Fibroblast of mammary gland (primary cell): Measurements from ENCODE around the gene CACHD1.
A peak's percentile ranks its signal among the peaks of the same experiment; 100 is the strongest.

Source experiments
- DNase-seq: peaks from one replicate; pipeline ENCODE4 v3.0.0-alpha.2; 2010; ENCODE audit warnings: low read depth
- H3K4me3 ChIP-seq: 2 replicates; pipeline ENCODE4 v1.5.1; 2011; ENCODE audit warnings: low read depth, mild to moderate bottlenecking, low read length, moderate library complexity; ENCODE audit not compliant: control insufficient read depth
- TF ChIP-seq, protein P1 (sequence below): conservative IDR thresholded peaks from 2 replicates; pipeline ENCODE4 v1.5.1; 2011; ENCODE audit warnings: low read depth, low read length, inconsistent platforms; ENCODE audit not compliant: control insufficient read depth, insufficient read depth

CACHD1 gene

DNA sequence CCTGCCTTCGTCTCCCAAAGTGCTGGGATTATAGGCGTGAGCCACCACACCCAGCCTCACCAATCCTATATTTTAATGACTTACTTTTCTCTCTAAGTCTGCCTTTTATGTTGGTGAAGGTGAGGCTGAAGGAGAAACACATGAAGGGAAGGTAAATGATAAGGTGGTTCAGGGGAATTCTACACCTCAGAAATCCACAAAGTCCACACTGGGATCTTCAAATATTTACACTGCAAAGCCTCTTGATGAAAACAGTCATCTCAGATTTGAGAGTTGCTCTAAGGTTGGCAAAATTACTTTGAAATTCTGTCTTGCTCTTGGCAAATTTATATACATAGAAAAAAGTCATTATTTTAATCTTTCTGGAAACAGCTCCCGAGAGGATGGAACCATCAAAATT, 42.0 kb upstream of the CACHD1 start:
- no peak overlapping the region for H3K4me3 ChIP-seq
- TF ChIP-seq, protein P1, sequence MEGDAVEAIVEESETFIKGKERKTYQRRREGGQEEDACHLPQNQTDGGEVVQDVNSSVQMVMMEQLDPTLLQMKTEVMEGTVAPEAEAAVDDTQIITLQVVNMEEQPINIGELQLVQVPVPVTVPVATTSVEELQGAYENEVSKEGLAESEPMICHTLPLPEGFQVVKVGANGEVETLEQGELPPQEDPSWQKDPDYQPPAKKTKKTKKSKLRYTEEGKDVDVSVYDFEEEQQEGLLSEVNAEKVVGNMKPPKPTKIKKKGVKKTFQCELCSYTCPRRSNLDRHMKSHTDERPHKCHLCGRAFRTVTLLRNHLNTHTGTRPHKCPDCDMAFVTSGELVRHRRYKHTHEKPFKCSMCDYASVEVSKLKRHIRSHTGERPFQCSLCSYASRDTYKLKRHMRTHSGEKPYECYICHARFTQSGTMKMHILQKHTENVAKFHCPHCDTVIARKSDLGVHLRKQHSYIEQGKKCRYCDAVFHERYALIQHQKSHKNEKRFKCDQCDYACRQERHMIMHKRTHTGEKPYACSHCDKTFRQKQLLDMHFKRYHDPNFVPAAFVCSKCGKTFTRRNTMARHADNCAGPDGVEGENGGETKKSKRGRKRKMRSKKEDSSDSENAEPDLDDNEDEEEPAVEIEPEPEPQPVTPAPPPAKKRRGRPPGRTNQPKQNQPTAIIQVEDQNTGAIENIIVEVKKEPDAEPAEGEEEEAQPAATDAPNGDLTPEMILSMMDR = no peak
- no peak for DNase-seq

DNA sequence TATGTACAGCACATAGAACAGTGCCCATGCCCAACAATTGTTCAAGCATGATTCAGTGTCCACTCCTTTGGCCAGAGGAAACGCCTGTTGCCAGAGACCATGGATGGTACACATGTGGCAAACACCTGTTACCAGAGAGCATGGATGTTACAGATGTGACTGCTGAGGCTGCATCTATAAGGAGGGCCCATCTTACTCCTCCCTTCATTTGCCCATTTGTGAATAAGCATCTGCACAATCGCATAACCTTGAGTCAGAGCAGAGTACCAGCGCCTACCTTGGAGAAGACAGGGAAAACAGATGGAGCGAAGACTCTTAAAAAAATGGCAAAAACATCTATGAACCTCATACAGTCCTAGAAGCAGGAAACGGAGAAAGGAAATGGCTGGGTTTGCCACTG, 36.6 kb upstream of the CACHD1 start:
- no peak for DNase-seq

DNA sequence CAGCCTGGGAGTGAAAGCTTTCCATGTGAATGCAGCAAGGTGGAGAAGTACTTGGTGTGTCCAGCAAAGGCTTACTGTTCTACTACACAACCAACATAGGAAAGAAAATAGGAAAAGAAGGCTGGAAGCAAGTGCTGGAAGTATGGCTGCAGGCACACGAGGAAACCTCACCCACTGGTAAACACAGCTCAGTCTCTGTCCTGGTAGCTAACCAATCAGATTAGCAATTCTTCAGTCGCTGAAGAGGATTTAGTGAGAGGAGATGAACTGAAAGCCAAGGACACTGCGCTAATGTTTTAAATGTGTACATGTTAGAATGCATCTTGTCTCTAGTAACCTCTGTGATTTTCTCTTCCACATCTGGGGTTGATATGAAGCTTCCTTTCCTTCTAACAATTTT, 36.2 kb upstream of the CACHD1 start:
- TF ChIP-seq, protein P1 = no peak
- DNase-seq = no peak
- no peak overlapping the region for H3K4me3 ChIP-seq

More for the DNA sequence above, 36.6 kb upstream of the CACHD1 start:
- TF ChIP-seq, protein P1 = no peak
- no peak overlapping the region for H3K4me3 ChIP-seq

DNA sequence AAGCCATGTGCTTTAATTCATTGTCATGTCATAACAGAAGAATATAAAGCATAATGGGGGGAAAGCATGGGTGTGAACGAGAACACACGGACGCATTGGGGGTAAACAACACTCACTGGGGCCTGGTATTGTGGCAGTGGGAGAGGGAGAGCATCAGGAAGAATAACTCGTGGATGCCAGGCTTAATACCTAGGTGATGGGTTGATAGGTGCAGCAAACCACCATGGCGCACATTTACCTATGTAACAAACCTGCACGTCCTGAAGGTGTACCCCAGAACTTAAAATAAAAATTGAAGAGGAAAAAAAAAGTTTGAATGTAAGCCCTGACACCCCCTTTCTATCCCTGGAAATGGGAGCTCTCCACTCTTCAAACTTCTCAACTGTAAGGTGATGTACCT, 34.9 kb upstream of the CACHD1 start:
- no peak for DNase-seq
- TF ChIP-seq, protein P1 = no peak
- H3K4me3 ChIP-seq = no peak overlapping the region

DNA sequence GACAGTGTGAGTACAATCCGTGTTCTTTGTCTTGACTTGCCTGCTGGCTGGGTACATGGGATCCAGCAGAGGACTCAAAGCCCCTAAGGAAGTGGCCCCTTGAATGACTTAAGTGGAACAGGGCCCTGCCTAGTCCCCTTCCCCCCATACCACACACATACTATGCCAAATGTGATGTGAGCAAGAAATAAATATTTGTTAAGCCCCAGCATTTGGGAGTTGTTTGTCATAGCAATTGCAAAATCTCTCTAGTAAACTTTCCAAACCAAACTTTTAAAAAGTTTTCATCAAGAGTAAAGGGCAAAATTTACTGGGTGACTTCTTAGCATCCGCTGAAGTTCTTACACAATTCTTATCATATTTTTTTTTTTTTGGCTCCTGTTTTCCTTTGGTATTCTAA, 32.5 kb upstream of the CACHD1 start:
- TF ChIP-seq, protein P1 = no peak
- no peak overlapping the region for H3K4me3 ChIP-seq
- peak; percentile 15 for DNase-seq

DNA sequence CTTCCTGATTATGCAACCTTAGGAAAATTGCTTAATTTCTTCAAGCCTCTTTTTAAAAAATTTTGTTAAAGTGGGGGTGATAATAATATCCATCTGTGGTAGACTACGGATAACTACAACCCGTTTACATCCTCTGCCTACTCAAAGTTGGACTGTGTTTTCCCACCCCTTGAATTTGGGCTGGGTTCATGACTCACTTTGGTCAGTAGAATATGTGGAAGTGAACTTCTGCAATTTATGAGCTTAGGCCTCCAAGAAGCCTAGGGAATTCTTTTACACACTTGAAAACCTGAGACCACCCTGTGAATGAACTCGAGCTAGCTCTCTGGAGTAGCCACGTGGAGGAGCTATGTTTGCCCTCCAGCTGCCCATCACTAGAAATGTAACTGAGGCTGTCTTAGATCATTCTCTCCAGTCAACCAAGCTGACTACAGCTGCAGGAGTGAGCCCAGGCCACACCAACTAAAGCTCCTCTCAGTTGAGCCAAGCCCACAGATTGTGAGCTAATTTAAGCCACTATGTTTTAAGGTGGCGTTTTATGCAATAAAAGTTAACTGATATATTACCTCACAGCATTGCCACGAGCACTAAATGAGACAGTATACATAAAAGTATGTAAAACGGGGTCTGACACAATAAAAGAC, 29.6 kb upstream of the CACHD1 start:
- peak; percentile 19 for DNase-seq
- H3K4me3 ChIP-seq = no peak overlapping the region
- TF ChIP-seq, protein P1 = no peak

DNA sequence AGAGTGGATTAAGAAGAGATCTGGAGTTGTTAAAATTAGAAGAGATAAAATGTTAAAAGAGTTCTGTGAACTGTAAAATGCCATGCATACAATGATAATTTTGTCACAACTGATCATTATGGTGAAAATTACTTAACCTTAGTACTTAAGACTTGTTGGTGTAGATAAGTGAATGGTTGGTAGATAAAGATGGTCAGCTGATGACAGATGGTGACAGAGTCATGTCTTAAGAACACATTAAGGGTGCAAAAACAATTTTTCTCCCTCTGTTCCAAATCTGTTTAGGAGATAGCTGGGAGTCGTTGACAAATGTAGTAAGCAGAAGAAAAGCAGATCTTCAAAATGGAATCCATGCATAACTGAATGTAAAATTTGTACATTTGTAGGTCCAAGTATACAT, 18.5 kb upstream of the CACHD1 start:
- TF ChIP-seq, protein P1 = no peak
- DNase-seq = no peak

More for the DNA sequence above, 18.5 kb upstream of the CACHD1 start:
- H3K4me3 ChIP-seq = no peak overlapping the region
